PFSK-1 (cell line): ENCODE data around the gene CCDC85C.

Source experiments
- FOXP2 ChIP-seq: optimal IDR thresholded peaks from 2 replicates; pipeline ENCODE3; 2011; ENCODE audit warnings: borderline replicate concordance, control low read depth, inconsistent platforms; ENCODE audit not compliant: insufficient read depth; ENCODE audit errors: extremely low read length, extremely low read depth
- POLR2AphosphoS5 ChIP-seq: IDR thresholded peaks from 2 replicates; pipeline ENCODE4 v1.6.1; 2012; ENCODE audit warnings: low read depth, mild to moderate bottlenecking, control low read depth, low read length, moderate library complexity
- SIN3A ChIP-seq: IDR thresholded peaks from 2 replicates; pipeline ENCODE4 v1.6.1; 2012; ENCODE audit warnings: mild to moderate bottlenecking, low read length, moderate library complexity, borderline replicate concordance; ENCODE audit not compliant: insufficient read depth
- TAF1 ChIP-seq: IDR thresholded peaks from 2 replicates; pipeline ENCODE4 v1.6.1; 2012; ENCODE audit warnings: low read length, control low read depth, borderline replicate concordance; ENCODE audit not compliant: insufficient read depth
- TF ChIP-seq, protein P1 (sequence below), 2 experiments: IDR thresholded peaks; 2 replicates each; pipeline versions ENCODE4 v1.6.1 to v1.8.0; 2011 to 2012; ENCODE audit warnings: low read depth in 2 of 2, low read length in 2 of 2, control low read depth in 1 of 2, inconsistent platforms in 1 of 2, mild to moderate bottlenecking in 1 of 2, moderate library complexity in 1 of 2; ENCODE audit not compliant: insufficient read depth in 1 of 2

The CCDC85C gene

DNA sequence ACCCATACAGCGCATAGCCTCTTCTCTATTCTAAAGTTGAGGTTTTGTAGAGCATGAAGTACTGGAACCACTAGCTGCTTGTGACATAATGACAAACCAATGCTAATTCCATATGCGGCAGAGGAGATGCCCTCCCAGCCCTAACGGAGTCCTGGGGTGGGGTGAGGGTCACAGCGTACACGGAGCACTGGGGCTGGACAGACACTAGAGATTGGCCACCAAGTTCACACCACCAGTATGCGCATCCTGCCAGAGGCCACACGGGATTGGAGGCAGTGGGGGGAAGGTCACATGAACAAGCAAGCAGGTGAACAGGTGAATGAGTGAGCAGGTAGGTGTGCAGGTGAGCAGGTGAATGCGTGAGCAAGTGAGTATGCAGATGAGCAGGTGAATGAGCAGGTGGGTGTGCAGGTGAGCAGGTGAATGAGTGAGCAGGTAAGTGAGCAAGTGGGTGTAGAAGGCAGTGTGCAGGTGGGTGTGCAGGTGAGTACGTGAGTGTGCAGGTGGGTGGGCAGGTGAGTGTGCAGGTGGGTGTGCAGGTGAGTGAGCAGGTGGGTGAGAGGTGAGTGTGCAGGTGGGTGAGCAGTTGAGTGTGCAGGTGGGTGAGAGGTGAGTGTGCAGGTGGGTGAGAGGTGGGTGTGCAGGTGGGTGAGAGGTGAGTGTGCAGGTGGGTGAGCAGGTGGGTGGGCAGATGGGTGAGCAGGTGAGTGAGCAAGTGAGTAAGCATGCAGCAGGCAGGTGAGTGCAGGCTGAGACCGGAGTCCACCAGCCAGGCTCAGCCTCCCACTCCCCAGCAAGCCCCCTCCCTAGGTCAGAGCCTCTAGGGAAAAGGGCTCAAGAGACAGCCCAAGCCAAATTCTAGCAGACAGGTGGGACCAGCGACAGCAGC, 52.7 kb downstream of the CCDC85C start:
- TF ChIP-seq POLR2AphosphoS5: no peak
- TF ChIP-seq SIN3A: no peak
- TF ChIP-seq, protein P1, sequence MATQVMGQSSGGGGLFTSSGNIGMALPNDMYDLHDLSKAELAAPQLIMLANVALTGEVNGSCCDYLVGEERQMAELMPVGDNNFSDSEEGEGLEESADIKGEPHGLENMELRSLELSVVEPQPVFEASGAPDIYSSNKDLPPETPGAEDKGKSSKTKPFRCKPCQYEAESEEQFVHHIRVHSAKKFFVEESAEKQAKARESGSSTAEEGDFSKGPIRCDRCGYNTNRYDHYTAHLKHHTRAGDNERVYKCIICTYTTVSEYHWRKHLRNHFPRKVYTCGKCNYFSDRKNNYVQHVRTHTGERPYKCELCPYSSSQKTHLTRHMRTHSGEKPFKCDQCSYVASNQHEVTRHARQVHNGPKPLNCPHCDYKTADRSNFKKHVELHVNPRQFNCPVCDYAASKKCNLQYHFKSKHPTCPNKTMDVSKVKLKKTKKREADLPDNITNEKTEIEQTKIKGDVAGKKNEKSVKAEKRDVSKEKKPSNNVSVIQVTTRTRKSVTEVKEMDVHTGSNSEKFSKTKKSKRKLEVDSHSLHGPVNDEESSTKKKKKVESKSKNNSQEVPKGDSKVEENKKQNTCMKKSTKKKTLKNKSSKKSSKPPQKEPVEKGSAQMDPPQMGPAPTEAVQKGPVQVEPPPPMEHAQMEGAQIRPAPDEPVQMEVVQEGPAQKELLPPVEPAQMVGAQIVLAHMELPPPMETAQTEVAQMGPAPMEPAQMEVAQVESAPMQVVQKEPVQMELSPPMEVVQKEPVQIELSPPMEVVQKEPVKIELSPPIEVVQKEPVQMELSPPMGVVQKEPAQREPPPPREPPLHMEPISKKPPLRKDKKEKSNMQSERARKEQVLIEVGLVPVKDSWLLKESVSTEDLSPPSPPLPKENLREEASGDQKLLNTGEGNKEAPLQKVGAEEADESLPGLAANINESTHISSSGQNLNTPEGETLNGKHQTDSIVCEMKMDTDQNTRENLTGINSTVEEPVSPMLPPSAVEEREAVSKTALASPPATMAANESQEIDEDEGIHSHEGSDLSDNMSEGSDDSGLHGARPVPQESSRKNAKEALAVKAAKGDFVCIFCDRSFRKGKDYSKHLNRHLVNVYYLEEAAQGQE (IDR thresholded peaks at IDR 0.05; ENCODE audit: insufficient read depth in 1 of 2, low read depth in 2 of 2, low read length in 2 of 2): no peak
- no peak for TF ChIP-seq TAF1
- no peak for TF ChIP-seq FOXP2

DNA sequence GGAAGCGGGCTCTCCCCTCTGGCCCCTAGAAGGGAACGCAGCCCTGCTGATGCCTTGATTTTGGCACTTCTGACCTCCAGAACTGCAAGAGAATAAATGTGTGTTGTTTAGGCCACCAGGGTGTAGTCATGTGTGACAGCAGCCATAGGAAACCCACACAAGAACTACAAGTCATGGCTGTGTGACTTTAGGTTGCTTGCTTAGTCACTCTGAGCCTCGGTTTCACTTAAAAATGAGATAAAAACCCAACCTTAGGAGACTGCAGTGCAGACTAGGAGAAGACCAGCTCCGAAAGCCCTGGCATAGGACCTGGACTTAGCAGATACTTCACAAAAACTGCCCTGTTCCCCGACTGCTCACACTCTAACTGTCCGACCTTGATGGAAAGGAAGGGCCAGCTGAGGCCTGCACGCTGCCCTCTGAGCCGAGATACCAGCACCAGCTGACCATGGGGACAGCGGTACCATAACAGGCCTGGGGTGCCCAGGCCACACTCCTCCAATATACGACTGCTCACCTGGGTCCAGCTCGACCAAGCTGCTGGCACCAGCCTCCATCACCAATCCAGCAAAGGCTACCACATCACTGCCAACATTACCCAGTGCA, 53.5 kb downstream of the CCDC85C start:
- TF ChIP-seq TAF1 (no peak), SIN3A (no peak), FOXP2 (no peak), POLR2AphosphoS5 (no peak)
- TF ChIP-seq, protein P1 (IDR thresholded peaks at IDR 0.05; ENCODE audit: insufficient read depth in 1 of 2, low read depth in 2 of 2, low read length in 2 of 2): no peak

DNA sequence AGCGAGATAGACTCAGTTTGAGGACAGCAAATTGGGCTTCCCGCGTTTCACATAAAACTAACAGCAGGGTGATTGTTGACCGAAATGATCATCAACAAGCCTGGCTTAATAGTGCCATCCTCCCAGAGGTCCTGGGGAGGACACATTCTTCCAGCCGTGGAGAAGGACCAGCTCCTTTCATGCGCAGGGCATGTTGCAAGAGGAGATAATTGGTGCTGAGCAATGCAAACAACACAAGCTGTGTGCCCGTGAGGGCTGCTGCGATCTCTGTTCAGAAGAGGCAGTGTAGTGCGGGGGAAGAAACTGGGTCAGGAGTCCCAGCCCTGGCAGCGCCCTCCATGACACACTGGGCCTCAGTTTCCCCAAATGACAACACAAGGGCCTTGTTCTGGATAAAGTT, 54.3 kb downstream of the CCDC85C start:
- TF ChIP-seq FOXP2: no peak
- TF ChIP-seq TAF1: no peak
- TF ChIP-seq POLR2AphosphoS5: no peak
- TF ChIP-seq, protein P1 (IDR thresholded peaks at IDR 0.05; ENCODE audit: insufficient read depth in 1 of 2, low read depth in 2 of 2, low read length in 2 of 2): no peak
- TF ChIP-seq SIN3A: no peak

DNA sequence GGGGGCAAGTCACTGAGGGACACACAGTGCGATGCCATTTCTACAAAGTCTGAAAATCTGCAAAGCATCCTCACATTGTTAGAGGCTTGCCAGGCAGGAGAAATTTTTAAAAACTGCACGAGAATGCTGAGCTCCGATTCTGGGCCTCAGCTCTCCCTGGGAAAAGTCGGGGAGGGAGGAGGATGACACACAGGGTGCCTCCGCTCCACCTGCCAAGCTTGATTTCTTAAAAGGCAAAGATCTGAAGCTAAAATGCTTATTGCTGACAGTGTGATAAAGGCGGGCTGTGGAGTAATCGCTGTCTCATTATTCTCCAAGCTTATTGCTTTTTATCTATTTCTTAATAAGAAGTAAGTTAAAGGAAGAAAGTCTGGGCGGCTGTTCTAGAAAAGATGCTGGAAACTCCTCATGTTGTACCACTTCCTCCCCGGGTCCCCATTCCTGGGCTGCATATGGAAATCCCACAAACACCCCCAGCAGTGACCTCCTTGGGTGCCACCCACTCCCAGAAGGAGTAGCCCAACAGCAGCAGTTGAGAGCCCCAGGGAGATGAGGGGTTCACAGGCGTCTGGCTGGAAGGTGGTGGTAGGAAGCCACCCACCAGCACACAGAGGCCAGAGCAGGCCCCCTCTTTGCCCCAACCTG, 55.0 kb downstream of the CCDC85C start:
- no peak for TF ChIP-seq TAF1
- TF ChIP-seq, protein P1 (IDR thresholded peaks at IDR 0.05; ENCODE audit: insufficient read depth in 1 of 2, low read depth in 2 of 2, low read length in 2 of 2): no peak
- no peak for TF ChIP-seq FOXP2
- no peak for TF ChIP-seq POLR2AphosphoS5
- no peak for TF ChIP-seq SIN3A
